C4-2B (cell line): Measurements from ENCODE around the gene RAB3A.

ENCODE experiments used
- ZFX ChIP-seq: fragments of 450-650 bp; IDR thresholded peaks from 2 replicates; pipeline ENCODE4 v1.6.1; 2017
- TF ChIP-seq, protein P1 (sequence below): fragments of 450-650 bp; conservative IDR thresholded peaks from 2 replicates; pipeline ENCODE4 v1.5.1; 2017; ENCODE audit warnings: mild to moderate bottlenecking

DNA sequence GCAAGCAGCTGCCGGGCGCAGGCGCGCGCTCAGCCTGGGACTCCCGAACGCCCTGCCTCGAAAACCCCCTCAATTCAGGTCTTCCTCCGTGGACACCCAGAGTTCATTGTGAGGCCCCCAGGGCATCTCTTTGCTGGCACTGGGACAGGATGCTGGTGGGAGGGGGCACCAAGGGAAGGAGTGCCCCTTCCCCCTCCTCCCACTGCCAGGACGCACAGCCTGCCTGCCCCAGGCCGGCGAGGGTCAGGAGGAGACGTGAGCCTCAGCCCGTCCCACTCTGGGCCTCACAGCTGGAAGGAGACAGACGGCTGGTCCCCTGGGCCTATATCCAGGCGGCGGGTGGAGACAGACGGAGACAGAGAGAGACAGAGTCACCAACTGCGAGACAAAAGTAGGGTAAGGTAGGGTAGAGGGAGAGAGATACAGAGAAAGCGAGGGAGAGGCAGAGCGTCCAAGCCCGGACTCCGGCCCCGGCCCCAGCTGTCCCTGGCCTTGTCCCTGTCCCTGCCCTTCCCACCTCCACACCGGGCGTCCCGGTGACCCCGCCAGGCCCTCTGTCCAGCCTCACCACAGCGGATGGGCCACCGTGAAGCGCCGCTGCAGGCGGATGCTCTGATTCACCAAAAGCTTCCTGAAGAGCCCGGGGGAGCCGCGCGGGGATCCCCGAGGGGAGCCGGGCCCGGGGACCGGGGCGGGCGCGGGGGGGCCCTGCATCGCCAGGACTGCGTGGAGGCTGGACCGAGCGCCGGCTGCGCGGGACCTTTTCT lies 22.0 kb upstream of the RAB3A start, which contains the start of gene PDE4C:
- TF ChIP-seq, protein P1, sequence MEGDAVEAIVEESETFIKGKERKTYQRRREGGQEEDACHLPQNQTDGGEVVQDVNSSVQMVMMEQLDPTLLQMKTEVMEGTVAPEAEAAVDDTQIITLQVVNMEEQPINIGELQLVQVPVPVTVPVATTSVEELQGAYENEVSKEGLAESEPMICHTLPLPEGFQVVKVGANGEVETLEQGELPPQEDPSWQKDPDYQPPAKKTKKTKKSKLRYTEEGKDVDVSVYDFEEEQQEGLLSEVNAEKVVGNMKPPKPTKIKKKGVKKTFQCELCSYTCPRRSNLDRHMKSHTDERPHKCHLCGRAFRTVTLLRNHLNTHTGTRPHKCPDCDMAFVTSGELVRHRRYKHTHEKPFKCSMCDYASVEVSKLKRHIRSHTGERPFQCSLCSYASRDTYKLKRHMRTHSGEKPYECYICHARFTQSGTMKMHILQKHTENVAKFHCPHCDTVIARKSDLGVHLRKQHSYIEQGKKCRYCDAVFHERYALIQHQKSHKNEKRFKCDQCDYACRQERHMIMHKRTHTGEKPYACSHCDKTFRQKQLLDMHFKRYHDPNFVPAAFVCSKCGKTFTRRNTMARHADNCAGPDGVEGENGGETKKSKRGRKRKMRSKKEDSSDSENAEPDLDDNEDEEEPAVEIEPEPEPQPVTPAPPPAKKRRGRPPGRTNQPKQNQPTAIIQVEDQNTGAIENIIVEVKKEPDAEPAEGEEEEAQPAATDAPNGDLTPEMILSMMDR, result no peak
- no peak for TF ChIP-seq ZFX
